ENCODE data around the gene COL4A2. TPM values are rescaled to one million over a fixed set of nuclear protein-coding genes. Genes with fewer than 3 reads are reported as not detected.

The COL4A2 gene
- total and polyA plus RNA-seq, 11 donors, result 92.4 to 377 (median 166) TPM

- H3K27ac ChIP-seq, result no peak overlapping the region
- H3K4me1 ChIP-seq, result peaks cover 5 to 37% (median 23%) of the 10 kb centered on the region in 12 donors
- TF ChIP-seq CTCF (IDR thresholded peaks at IDR 0.05) (no peak), POLR2A (IDR thresholded peaks at IDR 0.05) (no peak)
- intact Hi-C loops (cut with DNase I), result no loop called here
- peaks cover 0 to 92% (median 79%) of the 10 kb centered on the region in 9 donors for H3K36me3 ChIP-seq
- no peaks in the 10 kb centered on the region for H3K9me3 ChIP-seq
- no peak for ATAC-seq
- WGBS, 4 donors, result 88 to 91% (median 89%) methylated on average over 9 of the region's 9 CpGs
- DNase-seq, result no peak
- no peak overlapping the region for H3K4me3 ChIP-seq
- H3K27me3 ChIP-seq, result no peaks in the 10 kb centered on the region
These were observed 129.2 kb downstream of the COL4A2 start for GRCh38 chr13:110436276-110436675.

GRCh38 chr13:110436786-110437370 is 129.8 kb downstream of the COL4A2 start:
- intact Hi-C loops (cut with DNase I), result no loop called here

DNA sequence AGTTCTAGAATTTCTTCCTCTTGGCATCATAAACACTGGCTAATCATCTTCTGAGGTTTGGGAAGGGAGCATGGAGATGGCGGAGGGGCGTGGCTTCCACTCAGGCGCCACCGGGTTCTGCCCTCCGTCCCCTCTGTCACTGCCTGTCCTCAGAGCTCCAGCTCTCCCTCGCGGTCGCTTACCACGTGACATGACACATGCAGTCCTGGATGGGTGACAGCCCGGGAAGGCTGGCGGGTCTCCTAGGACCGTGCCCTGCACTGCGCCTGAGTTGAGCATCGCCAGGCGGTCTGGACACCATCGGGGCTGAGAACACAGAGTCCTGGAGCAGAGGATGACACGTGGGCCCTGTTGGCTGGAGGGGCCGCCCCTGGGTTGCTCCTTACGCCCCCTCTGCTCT is 131.1 kb downstream of the COL4A2 start:
- Histone ChIP-seq H3K9me3 (no peaks in the 10 kb centered on the region), H3K4me1 (peaks cover 0 to 17% (median 5%) of the 10 kb centered on the region in 12 donors), H3K27me3 (no peaks in the 10 kb centered on the region), H3K27ac (peak overlapping the region in 1 of 12 donors; percentile 21), H3K4me3 (no peak overlapping the region), H3K36me3 (peaks cover 0 to 100% (median 88%) of the 10 kb centered on the region in 9 donors)
- ATAC-seq, result peak; percentile 13 to 60 (median 26)
- no peak for TF ChIP-seq POLR2A (IDR thresholded peaks at IDR 0.05)
- TF ChIP-seq CTCF (IDR thresholded peaks at IDR 0.05), result no peak
- intact Hi-C loops (cut with DNase I), result no loop called here
- no peak for DNase-seq
- WGBS, 4 donors, result 80 to 88% (median 84%) methylated on average over 17 to 19 of the region's 19 CpGs

More at GRCh38 chr13:110436786-110437370, 129.8 kb downstream of the COL4A2 start:
- 53 to 74% (median 67%) methylated on average over 16 of the region's 16 CpGs for WGBS, 4 donors
- DNase-seq (no peak), ATAC-seq (peak in 2 of 4 donors; percentile 17 to 23)
- H3K9me3 ChIP-seq, result no peaks in the 10 kb centered on the region
- peaks cover 0 to 93% (median 82%) of the 10 kb centered on the region in 9 donors for H3K36me3 ChIP-seq
- peaks cover 5 to 31% (median 17%) of the 10 kb centered on the region in 12 donors for H3K4me1 ChIP-seq
- H3K27ac ChIP-seq, result peak overlapping the region in 2 of 12 donors; percentile 27 to 30
- no peaks in the 10 kb centered on the region for H3K27me3 ChIP-seq
- no peak overlapping the region for H3K4me3 ChIP-seq
- TF ChIP-seq POLR2A (IDR thresholded peaks at IDR 0.05) (no peak), CTCF (IDR thresholded peaks at IDR 0.05) (no peak)

DNA sequence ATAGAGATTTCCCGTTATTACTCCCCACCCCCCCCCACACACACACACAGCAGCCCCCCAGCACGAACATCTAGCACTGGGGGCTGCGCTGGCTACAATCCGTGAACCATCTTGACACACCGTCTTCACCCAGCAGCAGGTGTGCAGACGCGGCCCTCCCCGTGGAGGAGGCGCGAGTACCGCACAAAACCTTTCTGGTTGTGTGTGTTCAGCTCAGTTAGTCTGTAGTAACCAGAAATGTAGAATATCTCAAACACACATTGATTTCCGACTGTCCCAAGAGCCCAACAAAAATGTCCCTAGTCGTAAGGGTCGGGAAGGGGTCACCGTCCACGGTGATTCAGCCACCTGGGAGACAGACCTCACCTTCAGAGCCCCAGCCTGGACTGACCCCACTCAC is 131.7 kb downstream of the COL4A2 start:
- H3K36me3 ChIP-seq, result peaks cover 0 to 100% (median 82%) of the 10 kb centered on the region in 9 donors
- H3K4me1 ChIP-seq, result peaks cover 0 to 12% (median under 1%) of the 10 kb centered on the region in 12 donors
- 89 to 96% (median 93%) methylated on average over 16 of the region's 16 CpGs for WGBS, 4 donors
- H3K27ac ChIP-seq, result peak overlapping the region in 1 of 12 donors; percentile 21
- no peak for ATAC-seq
- H3K9me3 ChIP-seq, result no peaks in the 10 kb centered on the region
- no peak for DNase-seq
- intact Hi-C loops (cut with DNase I), result no loop called here
- H3K27me3 ChIP-seq, result no peaks in the 10 kb centered on the region
- TF ChIP-seq CTCF (IDR thresholded peaks at IDR 0.05) (no peak), POLR2A (IDR thresholded peaks at IDR 0.05) (no peak)
- H3K4me3 ChIP-seq, result no peak overlapping the region
